Measurements from ENCODE around the gene CACNA1A. TPM values are rescaled to one million over a fixed set of nuclear protein-coding genes. Genes with fewer than 3 reads are reported as not detected.

Gene CACNA1A
- total and polyA plus RNA-seq, 2 experiments from 2014 or later, result 3.0 to 8.5 TPM

DNA sequence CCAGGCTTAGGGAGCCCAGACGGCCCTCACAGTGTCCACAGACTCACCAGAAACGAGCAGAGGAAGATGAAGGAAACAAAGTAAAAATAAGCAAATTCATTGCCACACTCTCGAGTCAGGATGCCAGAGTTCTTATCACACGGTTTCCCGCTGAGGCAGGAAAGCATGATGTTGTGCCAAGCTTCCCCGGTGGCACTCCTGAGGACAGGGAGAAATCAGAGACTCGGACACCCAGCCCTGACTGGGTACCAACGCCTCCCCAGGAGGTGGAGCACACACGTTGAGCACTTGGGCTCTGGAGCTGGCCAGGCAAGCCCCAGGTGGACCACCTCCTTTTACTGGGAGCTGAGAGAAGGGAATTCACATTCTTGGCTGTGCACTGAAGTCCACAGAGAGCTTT, 274.6 kb downstream of the CACNA1A start:
- 58 to 69% methylated on average over 9 of the region's 9 CpGs for WGBS, 2 experiments (ENCODE audit: low coverage in 1 of 2, low lambda C conversion rate in 2 of 2, missing lambda C conversion rate in 2 of 2)
- Histone ChIP-seq H3K79me2 (ENCODE audit: insufficient read depth) (no peaks in the 10 kb centered on the region), H3K9ac (no peak overlapping the region), H4K20me1 (ENCODE audit: insufficient read depth) (no peaks in the 10 kb centered on the region), H3K27ac (no peak overlapping the region), H3K4me1 (ENCODE audit: insufficient read depth) (no peaks in the 10 kb centered on the region), H3K27me3 (replicated peaks; ENCODE audit: insufficient read depth) (no peaks in the 10 kb centered on the region), H3F3A (ENCODE audit: insufficient read depth) (no peaks in the 10 kb centered on the region), H3K9me2 (ENCODE audit: insufficient read depth) (no peaks in the 10 kb centered on the region), H2AFZ (no peak overlapping the region), H3K36me3 (ENCODE audit: low read depth) (no peaks in the 10 kb centered on the region), H3K9me3 (ENCODE audit: low read depth) (no peaks in the 10 kb centered on the region), H3K4me2 (ENCODE audit: unreplicated experiment) (no peak overlapping the region), H3K4me3 (no peak overlapping the region)
- no peak for DNase-seq
- TF ChIP-seq EZH2 (IDR thresholded peaks at IDR 0.05; ENCODE audit: insufficient read depth, poor library complexity, severe bottlenecking), result no peak
- TF ChIP-seq EZH2phosphoT487 (IDR thresholded peaks at IDR 0.05; ENCODE audit: insufficient read depth, low read depth), result no peak
- in situ Hi-C loops (cut with MboI), result no loop called here

DNA sequence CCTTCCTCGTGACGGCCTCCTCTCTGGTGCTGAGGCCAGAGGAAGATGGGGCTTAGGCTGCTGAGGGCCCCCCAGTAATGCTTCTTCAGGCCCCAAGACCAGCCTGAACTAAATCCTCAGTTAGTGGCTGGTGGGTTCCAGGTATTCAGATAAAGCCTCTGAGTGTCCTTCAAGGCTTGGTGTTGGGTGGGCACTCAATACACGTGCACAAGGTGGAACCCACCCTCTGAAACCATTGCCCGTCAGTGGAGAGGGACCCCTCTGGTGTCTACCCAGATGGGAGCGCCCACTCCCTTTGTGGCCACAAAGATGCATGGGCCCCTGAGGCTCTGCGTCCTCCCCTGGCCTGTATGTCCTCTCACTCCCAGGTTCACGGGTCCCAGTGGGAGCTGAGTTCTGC, 277.0 kb downstream of the CACNA1A start:
- H3K4me2 ChIP-seq (ENCODE audit: unreplicated experiment), result no peak overlapping the region
- H3K9ac ChIP-seq, result no peak overlapping the region
- TF ChIP-seq EZH2 (IDR thresholded peaks at IDR 0.05; ENCODE audit: insufficient read depth, poor library complexity, severe bottlenecking), result no peak
- no peak for TF ChIP-seq EZH2phosphoT487 (IDR thresholded peaks at IDR 0.05; ENCODE audit: insufficient read depth, low read depth)
- no peaks in the 10 kb centered on the region for H3K9me2 ChIP-seq (ENCODE audit: insufficient read depth)
- H2AFZ ChIP-seq, result no peak overlapping the region
- H3K27ac ChIP-seq, result no peak overlapping the region
- H3K4me1 ChIP-seq (ENCODE audit: insufficient read depth), result no peaks in the 10 kb centered on the region
- H3K79me2 ChIP-seq (ENCODE audit: insufficient read depth), result no peaks in the 10 kb centered on the region
- no peaks in the 10 kb centered on the region for H3F3A ChIP-seq (ENCODE audit: insufficient read depth)
- H4K20me1 ChIP-seq (ENCODE audit: insufficient read depth), result no peaks in the 10 kb centered on the region
- 55 to 63% methylated on average over 7 of the region's 7 CpGs for WGBS, 2 experiments (ENCODE audit: low coverage in 1 of 2, low lambda C conversion rate in 2 of 2, missing lambda C conversion rate in 2 of 2)
- no peaks in the 10 kb centered on the region for H3K27me3 ChIP-seq (replicated peaks; ENCODE audit: insufficient read depth)
- H3K36me3 ChIP-seq (ENCODE audit: low read depth), result no peaks in the 10 kb centered on the region
- no peaks in the 10 kb centered on the region for H3K9me3 ChIP-seq (ENCODE audit: low read depth)
- DNase-seq, result no peak
- in situ Hi-C loops (cut with MboI), result no loop called here
- no peak overlapping the region for H3K4me3 ChIP-seq

DNA sequence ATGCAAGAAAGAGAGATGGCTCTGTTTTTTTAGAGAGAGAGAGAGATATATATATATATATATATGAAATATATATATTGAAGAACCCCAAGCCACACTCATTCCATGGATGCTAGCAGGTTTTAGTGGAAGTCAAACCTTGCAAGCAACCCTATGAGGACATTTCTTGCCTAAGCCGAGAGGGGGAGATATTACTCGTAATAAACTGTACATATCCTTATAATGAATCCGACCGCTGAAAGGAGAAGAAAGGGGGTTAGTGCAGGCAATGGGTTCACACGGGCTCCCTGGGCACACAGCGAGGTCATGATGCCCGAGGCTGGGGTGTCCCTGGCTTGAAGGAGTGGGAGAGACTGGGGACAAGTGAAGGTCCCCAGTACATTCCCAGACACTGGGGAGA, 277.7 kb downstream of the CACNA1A start:
- Histone ChIP-seq H3K9me2 (ENCODE audit: insufficient read depth) (no peaks in the 10 kb centered on the region), H3K79me2 (ENCODE audit: insufficient read depth) (no peaks in the 10 kb centered on the region), H2AFZ (no peak overlapping the region), H3F3A (ENCODE audit: insufficient read depth) (no peaks in the 10 kb centered on the region), H3K4me3 (no peak overlapping the region), H3K36me3 (ENCODE audit: low read depth) (no peaks in the 10 kb centered on the region), H3K27ac (no peak overlapping the region), H3K9me3 (ENCODE audit: low read depth) (no peaks in the 10 kb centered on the region), H3K27me3 (replicated peaks; ENCODE audit: insufficient read depth) (no peaks in the 10 kb centered on the region), H4K20me1 (ENCODE audit: insufficient read depth) (no peaks in the 10 kb centered on the region), H3K4me2 (ENCODE audit: unreplicated experiment) (no peak overlapping the region), H3K9ac (no peak overlapping the region), H3K4me1 (ENCODE audit: insufficient read depth) (no peaks in the 10 kb centered on the region)
- WGBS, 2 experiments (ENCODE audit: low coverage in 1 of 2, low lambda C conversion rate in 2 of 2, missing lambda C conversion rate in 2 of 2), result 56 to 58% methylated on average over 7 of the region's 7 CpGs
- DNase-seq, result no peak
- TF ChIP-seq EZH2phosphoT487 (IDR thresholded peaks at IDR 0.05; ENCODE audit: insufficient read depth, low read depth) (no peak), EZH2 (IDR thresholded peaks at IDR 0.05; ENCODE audit: insufficient read depth, poor library complexity, severe bottlenecking) (no peak)
- in situ Hi-C loops (cut with MboI), result no loop called here

DNA sequence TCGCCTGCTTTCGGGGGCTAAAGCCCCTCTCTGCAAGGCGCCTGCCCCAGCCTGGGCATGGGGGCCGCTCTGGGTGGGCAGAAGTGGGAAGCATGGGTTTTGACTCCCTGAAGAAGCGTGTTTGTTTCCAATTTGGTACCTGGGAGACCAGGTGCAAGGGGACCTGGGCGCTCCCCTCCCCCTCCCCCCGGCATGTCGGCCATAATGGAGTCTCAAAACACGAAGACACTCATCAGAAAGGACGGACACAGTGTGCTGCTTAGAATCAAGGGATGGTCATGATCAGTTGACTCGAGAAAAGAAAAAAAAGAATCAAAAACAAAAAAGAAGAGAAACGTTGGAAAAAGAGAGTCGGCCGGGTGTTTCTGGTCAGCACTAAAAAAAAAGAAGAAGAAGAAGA, 279.3 kb downstream of the CACNA1A start:
- in situ Hi-C loops (cut with MboI), result no loop called here
- Histone ChIP-seq H3K4me3 (no peak overlapping the region), H3K9ac (no peak overlapping the region), H4K20me1 (ENCODE audit: insufficient read depth) (no peaks in the 10 kb centered on the region), H3K36me3 (ENCODE audit: low read depth) (no peaks in the 10 kb centered on the region), H3F3A (ENCODE audit: insufficient read depth) (no peaks in the 10 kb centered on the region), H3K4me2 (ENCODE audit: unreplicated experiment) (no peak overlapping the region), H3K4me1 (ENCODE audit: insufficient read depth) (no peaks in the 10 kb centered on the region), H3K79me2 (ENCODE audit: insufficient read depth) (no peaks in the 10 kb centered on the region), H3K27ac (no peak overlapping the region), H2AFZ (no peak overlapping the region), H3K27me3 (replicated peaks; ENCODE audit: insufficient read depth) (no peaks in the 10 kb centered on the region), H3K9me3 (ENCODE audit: low read depth) (no peaks in the 10 kb centered on the region), H3K9me2 (ENCODE audit: insufficient read depth) (no peaks in the 10 kb centered on the region)
- whole genome bisulfite sequencing, 2 experiments (ENCODE audit: low coverage in 1 of 2, low lambda C conversion rate in 2 of 2, missing lambda C conversion rate in 2 of 2), result 78 to 79% methylated on average over 11 to 14 of the region's 14 CpGs
- TF ChIP-seq EZH2 (IDR thresholded peaks at IDR 0.05; ENCODE audit: insufficient read depth, poor library complexity, severe bottlenecking) (no peak), EZH2phosphoT487 (IDR thresholded peaks at IDR 0.05; ENCODE audit: insufficient read depth, low read depth) (no peak)
- DNase-seq, result no peak

Data from GM23248 (cell line).